ENCODE results near the gene LILRB2. TPM values are rescaled to one million over a fixed set of nuclear protein-coding genes. Genes with fewer than 3 reads are reported as not detected.

The LILRB2 gene
- total RNA-seq, 1 experiment from 2014 or later = not detected

DNA sequence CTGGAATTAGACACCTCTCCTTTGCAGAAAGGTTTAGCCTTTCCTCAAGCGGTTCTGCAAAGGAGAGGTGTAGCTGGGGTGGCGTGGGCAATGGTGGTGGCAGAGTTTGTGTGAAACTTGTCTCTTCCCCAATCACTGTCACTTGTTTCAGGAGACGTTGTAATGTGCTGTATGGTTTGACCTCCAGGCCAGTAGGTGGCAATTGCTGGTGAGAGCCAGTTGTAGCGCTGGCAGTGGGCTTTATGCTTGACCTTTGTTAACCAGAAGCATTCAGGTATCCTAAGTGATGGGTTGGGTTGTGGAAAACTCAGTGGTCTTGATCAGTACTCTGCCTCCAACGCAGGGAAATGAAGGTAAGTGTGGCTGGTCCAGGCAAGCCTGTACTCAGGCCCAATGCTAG lies 44.7 kb upstream of the LILRB2 start (continued):
- no peak for TF ChIP-seq EZH2 (IDR thresholded peaks at IDR 0.05)
- TF ChIP-seq TCF7L2 (IDR thresholded peaks at IDR 0.05; ENCODE audit: borderline replicate concordance, extremely low read depth, insufficient read depth, insufficient read length) = no peak
- TF ChIP-seq, protein P1, sequence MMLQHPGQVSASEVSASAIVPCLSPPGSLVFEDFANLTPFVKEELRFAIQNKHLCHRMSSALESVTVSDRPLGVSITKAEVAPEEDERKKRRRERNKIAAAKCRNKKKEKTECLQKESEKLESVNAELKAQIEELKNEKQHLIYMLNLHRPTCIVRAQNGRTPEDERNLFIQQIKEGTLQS (IDR thresholded peaks at IDR 0.05) = no peak
- TF ChIP-seq EGR1 (IDR thresholded peaks at IDR 0.05; ENCODE audit: low read depth) = no peak
- TF ChIP-seq ZBTB33 (IDR thresholded peaks at IDR 0.05; ENCODE audit: extremely low read depth, insufficient replicate concordance, low read length) = no peak

- H3K9ac ChIP-seq (ENCODE audit: low read length) = no peak overlapping the region
- H3K4me2 ChIP-seq (ENCODE audit: low read length) = no peak overlapping the region
- ChIA-PET RAD21 (ENCODE audit: low non-redundant PET in 1 of 2, low total read pairs in 2 of 2, uncharacterized antibody in 2 of 2, unreplicated experiment in 2 of 2) (no interaction called here), CTCF (interaction anchor here (0.6 to 1.7 kb wide), 5 partner anchors 9 to 516 kb away, joined by 3 to 7 read pairs (median 3); no protein-coding TSS in a partner anchor), POLR2A (no interaction called here)
- no peaks in the 10 kb centered on the region for H3K27me3 ChIP-seq (ENCODE audit: insufficient read depth, low read length)
- H3K79me2 ChIP-seq (ENCODE audit: insufficient read depth, low read length) = no peaks in the 10 kb centered on the region
- no peaks in the 10 kb centered on the region for H4K20me1 ChIP-seq (ENCODE audit: insufficient read depth)
- TF ChIP-seq, protein P2, sequence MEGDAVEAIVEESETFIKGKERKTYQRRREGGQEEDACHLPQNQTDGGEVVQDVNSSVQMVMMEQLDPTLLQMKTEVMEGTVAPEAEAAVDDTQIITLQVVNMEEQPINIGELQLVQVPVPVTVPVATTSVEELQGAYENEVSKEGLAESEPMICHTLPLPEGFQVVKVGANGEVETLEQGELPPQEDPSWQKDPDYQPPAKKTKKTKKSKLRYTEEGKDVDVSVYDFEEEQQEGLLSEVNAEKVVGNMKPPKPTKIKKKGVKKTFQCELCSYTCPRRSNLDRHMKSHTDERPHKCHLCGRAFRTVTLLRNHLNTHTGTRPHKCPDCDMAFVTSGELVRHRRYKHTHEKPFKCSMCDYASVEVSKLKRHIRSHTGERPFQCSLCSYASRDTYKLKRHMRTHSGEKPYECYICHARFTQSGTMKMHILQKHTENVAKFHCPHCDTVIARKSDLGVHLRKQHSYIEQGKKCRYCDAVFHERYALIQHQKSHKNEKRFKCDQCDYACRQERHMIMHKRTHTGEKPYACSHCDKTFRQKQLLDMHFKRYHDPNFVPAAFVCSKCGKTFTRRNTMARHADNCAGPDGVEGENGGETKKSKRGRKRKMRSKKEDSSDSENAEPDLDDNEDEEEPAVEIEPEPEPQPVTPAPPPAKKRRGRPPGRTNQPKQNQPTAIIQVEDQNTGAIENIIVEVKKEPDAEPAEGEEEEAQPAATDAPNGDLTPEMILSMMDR (IDR thresholded peaks at IDR 0.05 in 2 of 3, conservative IDR thresholded peaks at IDR 0.05 in 1 of 3; ENCODE audit: borderline replicate concordance in 1 of 3, insufficient read depth in 1 of 3, low read depth in 2 of 3, low read length in 2 of 3) = peak; percentile 64 to 91 (median 81); a peak in 5 of 6 replicates
- TF ChIP-seq RAD21 (IDR thresholded peaks at IDR 0.05; ENCODE audit: low read depth) (peak; percentile 52), TCF7L2 (IDR thresholded peaks at IDR 0.05; ENCODE audit: borderline replicate concordance, extremely low read depth, insufficient read depth, insufficient read length) (no peak)
- H3K4me1 ChIP-seq (ENCODE audit: control insufficient read depth in 1 of 2, insufficient read depth in 2 of 2, low read length in 2 of 2) = no peaks in the 10 kb centered on the region
- intact Hi-C loops (cut with micrococcal nuclease) = loop anchor here (1.0 kb wide), 1 partner anchor 65 kb away; no protein-coding TSS in a partner anchor
- no peak overlapping the region for H3K4me3 ChIP-seq (replicated peaks in 1 of 2; ENCODE audit: low read depth in 1 of 2, low read length in 2 of 2)
- peak overlapping the region; percentile 32 for H2AFZ ChIP-seq (ENCODE audit: low read depth, low read length, poor library complexity, severe bottlenecking)
- no TSS peak for BruUV-seq (replicated peaks)
- DNase-seq (ENCODE audit: low read depth, low spot score) (peak; percentile 31), ATAC-seq (peak; percentile 85)
- H3K36me3 ChIP-seq (ENCODE audit: control insufficient read depth in 1 of 2, insufficient read depth in 2 of 2, low read length in 2 of 2) = no peaks in the 10 kb centered on the region
- no peak overlapping the region for H3K27ac ChIP-seq (ENCODE audit: low read depth, low read length)
- H3K9me3 ChIP-seq (ENCODE audit: control insufficient read depth in 1 of 2, insufficient read depth in 1 of 2, low read depth in 1 of 2, low read length in 2 of 2) = peaks cover 0 to 6% of the 10 kb centered on the region in 2 experiments; a peak in 2 of 4 replicates
- H3K9me2 ChIP-seq (ENCODE audit: insufficient read depth) = no peaks in the 10 kb centered on the region
Observed at GRCh38 chr19:54325194-54325621, 44.3 kb upstream of the LILRB2 start.

Measured in HCT116 (cell line).